HEK293T (cell line): ENCODE data around the gene FJX1.

ENCODE experiments used
- ARNT ChIP-seq: fragments of 450-650 bp; IDR thresholded peaks from 2 replicates; pipeline ENCODE4 v1.6.1; 2017; ENCODE audit warnings: mild to moderate bottlenecking
- BHLHE40 ChIP-seq: fragments of 450-650 bp; IDR thresholded peaks from 2 replicates; pipeline ENCODE4 v1.6.1; 2016; ENCODE audit warnings: mild to moderate bottlenecking, moderate library complexity, borderline replicate concordance
- ELF4 ChIP-seq: fragments of 450-650 bp; IDR thresholded peaks from 2 replicates; pipeline ENCODE4 v1.6.1; 2017; ENCODE audit warnings: antibody characterized with exemption
- FOXA1 ChIP-seq: fragments of 450-650 bp; IDR thresholded peaks from 2 replicates; pipeline ENCODE4 v1.6.1; 2016; ENCODE audit warnings: mild to moderate bottlenecking
- FOXM1 ChIP-seq: fragments of 450-650 bp; IDR thresholded peaks from 2 replicates; pipeline ENCODE4 v1.6.1; 2017; ENCODE audit warnings: mild to moderate bottlenecking, borderline replicate concordance
- LEF1 ChIP-seq: fragments of 450-650 bp; IDR thresholded peaks from 2 replicates; pipeline ENCODE4 v1.6.1; 2017; ENCODE audit warnings: mild to moderate bottlenecking, borderline replicate concordance
- NFRKB ChIP-seq: fragments of 450-650 bp; IDR thresholded peaks from 2 replicates; pipeline ENCODE4 v1.6.1; 2016; ENCODE audit warnings: mild to moderate bottlenecking, moderate library complexity
- PKNOX1 ChIP-seq: fragments of 450-650 bp; IDR thresholded peaks from 2 replicates; pipeline ENCODE4 v1.6.1; 2016
- SP1 ChIP-seq: fragments of 450-650 bp; IDR thresholded peaks from 2 replicates; pipeline ENCODE4 v1.6.1; 2017
- SUZ12 ChIP-seq: fragments of 450-650 bp; IDR thresholded peaks from 2 replicates; pipeline ENCODE4 v1.6.1; 2016; ENCODE audit warnings: mild to moderate bottlenecking
- TARDBP ChIP-seq: fragments of 450-650 bp; IDR thresholded peaks from 2 replicates; pipeline ENCODE4 v1.6.1; 2016
- ZNF384 ChIP-seq: fragments of 450-650 bp; IDR thresholded peaks from 2 replicates; pipeline ENCODE4 v1.6.1; 2016

GRCh38 chr11:35586222-35586621, 32.0 kb upstream of the FJX1 start:
- TF ChIP-seq NFRKB (no peak), BHLHE40 (no peak), SUZ12 (no peak), ZNF384 (no peak), ELF4 (no peak), ARNT (no peak), FOXM1 (no peak), LEF1 (no peak), TARDBP (no peak), PKNOX1 (no peak), FOXA1 (no peak), SP1 (no peak)
